SH-SY5Y (cell line): Measurements from ENCODE around the gene EPHB2.

ENCODE experiments used
- GATA2 ChIP-seq: IDR thresholded peaks from 2 replicates; pipeline ENCODE4 v1.6.1; 2011; ENCODE audit warnings: mild to moderate bottlenecking, low read depth, low read length
- GATA3 ChIP-seq: IDR thresholded peaks from 2 replicates; pipeline ENCODE4 v1.6.1; 2011; ENCODE audit warnings: low read depth, mild to moderate bottlenecking, low read length, moderate library complexity

- no peak for TF ChIP-seq GATA2
- no peak for TF ChIP-seq GATA3
These were observed 12.4 kb downstream of the EPHB2 start for GRCh38 chr1:22722901-22723550.
